ENCODE data around the gene ZIC4.

The ZIC4 gene

GRCh38 chr3:147406028-147406931, at the start of gene ZIC4:
TSS of gene ZIC4 (minus strand) at chr3:147406543. CDS start at chr3:147402797, 3,746 bp downstream.
- DNase-seq = no peak

- no peak for DNase-seq
Observed at GRCh38 chr3:147449669-147450068, 43.3 kb upstream of the ZIC4 start.

- DNase-seq = no peak
Observed at GRCh38 chr3:147447224-147447623, 40.9 kb upstream of the ZIC4 start.

- DNase-seq = no peak
Observed at GRCh38 chr3:147431751-147432150, 25.4 kb upstream of the ZIC4 start.

GRCh38 chr3:147428754-147429153, 22.4 kb upstream of the ZIC4 start:
- no peak for DNase-seq

GRCh38 chr3:147428326-147428725, 22.0 kb upstream of the ZIC4 start:
- no peak for DNase-seq

GRCh38 chr3:147427746-147428145, 21.4 kb upstream of the ZIC4 start:
- DNase-seq = no peak

GRCh38 chr3:147426931-147427330, 20.6 kb upstream of the ZIC4 start:
- no peak for DNase-seq

- no peak for DNase-seq
Observed at GRCh38 chr3:147425388-147425850, 19.1 kb upstream of the ZIC4 start.

GRCh38 chr3:147424581-147425387, 18.4 kb upstream of the ZIC4 start:
- no peak for DNase-seq

- no peak for DNase-seq
Observed at GRCh38 chr3:147423798-147424580, 17.6 kb upstream of the ZIC4 start.

- DNase-seq = no peak
Observed at GRCh38 chr3:147423537-147423797, 17.1 kb upstream of the ZIC4 start.

- DNase-seq = no peak
Observed at GRCh38 chr3:147422601-147423536, 16.5 kb upstream of the ZIC4 start.

GRCh38 chr3:147422196-147422595, 15.9 kb upstream of the ZIC4 start:
- DNase-seq = no peak

GRCh38 chr3:147421184-147421912, 15.0 kb upstream of the ZIC4 start:
- no peak for DNase-seq

GRCh38 chr3:147420353-147421183, 14.2 kb upstream of the ZIC4 start:
- no peak for DNase-seq

- no peak for DNase-seq
Observed at GRCh38 chr3:147419781-147420224, 13.5 kb upstream of the ZIC4 start.

- DNase-seq = no peak
Observed at GRCh38 chr3:147418808-147419701, 12.7 kb upstream of the ZIC4 start.

- no peak for DNase-seq
Observed at GRCh38 chr3:147418371-147418781, 12.0 kb upstream of the ZIC4 start.
